ENCODE data around the gene KAT2B. TPM values are rescaled to one million over a fixed set of nuclear protein-coding genes. Genes with fewer than 3 reads are reported as not detected.
"Not testable (repeated sequence)": the region's sequence is repeated elsewhere in the genome, so short reads cannot be mapped to it uniquely, and the experiment has no call there.

The KAT2B gene
- total RNA-seq, 5 donors from 2014 or later (not counting 1 experiment from before 2014, with no cell fraction given), result 49.5 to 98.8 (median 80.8) TPM

DNA sequence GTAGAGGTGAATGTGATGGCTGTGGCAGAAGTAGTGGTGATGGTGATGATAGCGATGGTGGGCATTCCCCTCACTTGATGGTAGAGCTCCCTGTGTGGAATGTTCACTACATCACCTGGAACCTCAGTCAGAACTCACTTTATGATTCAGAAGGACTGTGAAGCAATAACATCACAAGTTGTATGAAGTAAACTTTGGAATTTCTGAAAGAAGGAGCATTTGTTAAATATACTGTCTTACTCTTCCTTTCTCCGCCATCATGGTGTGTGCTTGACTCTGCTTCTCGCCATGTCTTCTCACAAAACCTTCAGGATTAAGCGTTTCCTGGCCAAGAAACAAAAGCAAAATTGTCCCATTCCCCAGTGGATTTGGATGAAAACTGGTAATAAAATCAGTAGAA is 28.1 kb upstream of the KAT2B start, which contains the start of gene PP2D1:
TSS of gene PP2D1 (minus strand) at position 101 of the 400 bp plus-strand sequence. CDS start 192 bp downstream, outside the sequence.
- H3K27ac Mint-ChIP-seq, result no peak within 1 kb of the TSS
- Histone ChIP-seq H3K27ac (ENCODE audit: low read length) (no peak within 1 kb of the TSS), H3K9me3 (no peaks in the 10 kb centered on the region), H3K4me1 (ENCODE audit: control insufficient read depth in 1 of 2, extremely low read depth in 1 of 2, insufficient read depth in 2 of 2, low read length in 2 of 2) (no peaks in the 10 kb centered on the region), H3K27me3 (replicated peaks in 1 of 2; ENCODE audit: control insufficient read depth in 2 of 2, extremely low read depth in 1 of 2, insufficient read depth in 2 of 2, low read length in 1 of 2) (no peaks in the 10 kb centered on the region), H3K4me3 (ENCODE audit: control insufficient read depth in 1 of 2, extremely low read depth in 1 of 2, low read length in 1 of 2) (no peak within 1 kb of the TSS), H3K36me3 (ENCODE audit: control insufficient read depth in 2 of 2, extremely low read depth in 1 of 2, insufficient read depth in 1 of 2, low read length in 1 of 2) (no peaks in the 10 kb centered on the region)
- H3K27me3 Mint-ChIP-seq, result no peaks in the 10 kb centered on the region
- CTCF ChIA-PET, result no interaction called here
- POLR2A ChIA-PET, result no interaction called here
- DNase-seq (no peak), ATAC-seq (replicated peaks in 1 of 4) (no peak)
- no peak within 1 kb of the TSS for H3K4me3 Mint-ChIP-seq
- no peaks in the 10 kb centered on the region for H3K9me3 Mint-ChIP-seq
- no peaks in the 10 kb centered on the region for H3K4me1 Mint-ChIP-seq
- no peaks in the 10 kb centered on the region for H3K36me3 Mint-ChIP-seq
- 83% methylated on average over 1 of the region's 4 CpGs for WGBS (ENCODE audit: insufficient coverage)

DNA sequence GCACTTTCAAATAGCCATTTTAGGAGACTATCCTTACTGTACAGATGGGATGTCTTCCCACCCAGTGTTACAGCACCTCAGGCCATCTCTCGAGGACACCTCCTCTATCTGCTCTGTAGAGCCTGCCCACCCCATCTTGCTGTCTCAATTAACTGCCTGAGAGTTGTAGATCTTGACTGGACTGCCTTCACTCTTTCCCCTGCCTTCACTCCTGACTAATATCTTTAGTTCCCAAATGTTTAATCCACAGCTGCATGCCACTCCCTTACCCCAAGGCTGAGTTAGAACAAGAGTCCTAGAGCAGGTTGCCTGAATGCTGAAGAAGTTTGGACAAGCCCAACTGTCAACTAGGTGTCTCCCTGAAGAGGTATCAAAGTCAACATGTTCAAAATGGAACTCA is 26.9 kb upstream of the KAT2B start:
- DNase-seq, result no peak
- ChIA-PET POLR2A (no interaction called here), CTCF (no interaction called here)
- no peak overlapping the region for H3K4me3 Mint-ChIP-seq
- no peaks in the 10 kb centered on the region for H3K36me3 Mint-ChIP-seq
- Histone ChIP-seq H3K27me3 (replicated peaks in 1 of 2; ENCODE audit: control insufficient read depth in 2 of 2, extremely low read depth in 1 of 2, insufficient read depth in 2 of 2, low read length in 1 of 2) (no peaks in the 10 kb centered on the region), H3K36me3 (ENCODE audit: control insufficient read depth in 2 of 2, extremely low read depth in 1 of 2, insufficient read depth in 1 of 2, low read length in 1 of 2) (no peaks in the 10 kb centered on the region), H3K4me3 (ENCODE audit: control insufficient read depth in 1 of 2, extremely low read depth in 1 of 2, low read length in 1 of 2) (no peak overlapping the region), H3K9me3 (no peaks in the 10 kb centered on the region), H3K4me1 (ENCODE audit: control insufficient read depth in 1 of 2, extremely low read depth in 1 of 2, insufficient read depth in 2 of 2, low read length in 2 of 2) (no peaks in the 10 kb centered on the region), H3K27ac (ENCODE audit: low read length) (no peak overlapping the region)
- H3K4me1 Mint-ChIP-seq, result no peaks in the 10 kb centered on the region
- H3K27me3 Mint-ChIP-seq, result no peaks in the 10 kb centered on the region
- H3K27ac Mint-ChIP-seq, result no peak overlapping the region
- no peaks in the 10 kb centered on the region for H3K9me3 Mint-ChIP-seq
- 100% methylated on average over 1 of the region's 1 CpG for WGBS (ENCODE audit: insufficient coverage)
- ATAC-seq (replicated peaks in 1 of 4), result no peak

DNA sequence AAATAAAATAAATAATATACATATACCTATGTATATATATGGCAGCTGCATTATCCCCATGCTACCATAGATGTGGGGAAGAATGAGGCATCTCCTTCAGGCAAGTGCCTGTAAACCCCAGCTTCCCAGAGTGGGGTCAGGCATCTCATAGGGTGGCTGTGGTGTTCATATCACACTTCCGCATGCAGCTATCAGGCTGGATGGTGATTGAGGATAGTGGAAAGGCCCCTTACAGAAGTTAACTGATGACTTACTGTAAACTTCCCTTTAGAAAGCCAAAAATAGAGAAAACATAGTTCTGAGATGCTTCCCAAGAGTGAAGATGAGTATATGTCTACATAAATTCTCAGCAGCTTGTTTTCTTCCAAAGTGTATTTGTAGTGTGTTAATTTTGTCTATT is 24.7 kb upstream of the KAT2B start:
- no peak for DNase-seq
- ChIA-PET CTCF (interaction anchor here in 1 of 2 donors (0.6 kb wide), 1 partner anchor 16 kb away, joined by 3 read pairs; no protein-coding TSS in a partner anchor), POLR2A (no interaction called here)
- H3K27ac ChIP-seq (ENCODE audit: low read length), result no peak overlapping the region
- no peaks in the 10 kb centered on the region for H3K36me3 Mint-ChIP-seq
- no peak overlapping the region for H3K4me3 Mint-ChIP-seq
- no peaks in the 10 kb centered on the region for H3K27me3 ChIP-seq (replicated peaks in 1 of 2; ENCODE audit: control insufficient read depth in 2 of 2, extremely low read depth in 1 of 2, insufficient read depth in 2 of 2, low read length in 1 of 2)
- no peak overlapping the region for H3K4me3 ChIP-seq (ENCODE audit: control insufficient read depth in 1 of 2, extremely low read depth in 1 of 2, low read length in 1 of 2)
- H3K36me3 ChIP-seq (ENCODE audit: control insufficient read depth in 2 of 2, extremely low read depth in 1 of 2, insufficient read depth in 1 of 2, low read length in 1 of 2), result no peaks in the 10 kb centered on the region
- H3K4me1 ChIP-seq (ENCODE audit: control insufficient read depth in 1 of 2, extremely low read depth in 1 of 2, insufficient read depth in 2 of 2, low read length in 2 of 2), result no peaks in the 10 kb centered on the region
- no peaks in the 10 kb centered on the region for H3K9me3 ChIP-seq
- no peaks in the 10 kb centered on the region for H3K4me1 Mint-ChIP-seq
- no peak for ATAC-seq (replicated peaks in 1 of 4)
- H3K27me3 Mint-ChIP-seq, result no peaks in the 10 kb centered on the region
- no peak overlapping the region for H3K27ac Mint-ChIP-seq
- WGBS (ENCODE audit: insufficient coverage), result no CpG with 5 or more reads among the region's 1 CpG
- H3K9me3 Mint-ChIP-seq, result no peaks in the 10 kb centered on the region

DNA sequence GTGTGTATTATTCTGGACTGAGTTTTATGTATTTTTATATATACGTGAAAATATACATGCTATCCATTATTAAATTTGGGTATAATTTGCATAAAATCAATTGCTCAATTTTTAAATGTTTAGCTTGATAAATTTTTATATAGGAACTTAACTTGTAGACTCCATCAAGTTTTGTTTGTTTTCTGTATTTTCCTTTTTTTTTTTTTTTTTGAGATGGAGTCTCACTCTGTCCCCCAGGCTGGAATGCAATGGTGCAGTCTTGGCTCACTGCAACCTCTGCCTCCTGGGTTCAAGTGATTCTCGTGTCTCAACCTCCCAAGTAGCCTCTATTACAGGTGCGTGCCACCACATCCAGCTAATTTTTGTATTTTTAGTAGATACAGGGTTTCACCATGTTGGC is 24.2 kb upstream of the KAT2B start:
- H3K4me1 Mint-ChIP-seq; H3K9me3 ChIP-seq; H3K27ac ChIP-seq (ENCODE audit: low read length); H3K36me3 ChIP-seq (ENCODE audit: control insufficient read depth in 2 of 2, extremely low read depth in 1 of 2, insufficient read depth in 1 of 2, low read length in 1 of 2); H3K27me3 Mint-ChIP-seq; H3K9me3 Mint-ChIP-seq; H3K4me3 ChIP-seq (ENCODE audit: control insufficient read depth in 1 of 2, extremely low read depth in 1 of 2, low read length in 1 of 2); H3K27ac Mint-ChIP-seq; H3K4me3 Mint-ChIP-seq; H3K4me1 ChIP-seq (ENCODE audit: control insufficient read depth in 1 of 2, extremely low read depth in 1 of 2, insufficient read depth in 2 of 2, low read length in 2 of 2); DNase-seq; H3K36me3 Mint-ChIP-seq; ATAC-seq (replicated peaks in 1 of 4); POLR2A ChIA-PET; H3K27me3 ChIP-seq (replicated peaks in 1 of 2; ENCODE audit: control insufficient read depth in 2 of 2, extremely low read depth in 1 of 2, insufficient read depth in 2 of 2, low read length in 1 of 2): not testable (repeated sequence)
- no CpG with 5 or more reads among the region's 3 CpGs for WGBS (ENCODE audit: insufficient coverage)
- CTCF ChIA-PET, result interaction anchor here in 1 of 2 donors (0.6 kb wide), 1 partner anchor 16 kb away, joined by 3 read pairs; no protein-coding TSS in a partner anchor

DNA sequence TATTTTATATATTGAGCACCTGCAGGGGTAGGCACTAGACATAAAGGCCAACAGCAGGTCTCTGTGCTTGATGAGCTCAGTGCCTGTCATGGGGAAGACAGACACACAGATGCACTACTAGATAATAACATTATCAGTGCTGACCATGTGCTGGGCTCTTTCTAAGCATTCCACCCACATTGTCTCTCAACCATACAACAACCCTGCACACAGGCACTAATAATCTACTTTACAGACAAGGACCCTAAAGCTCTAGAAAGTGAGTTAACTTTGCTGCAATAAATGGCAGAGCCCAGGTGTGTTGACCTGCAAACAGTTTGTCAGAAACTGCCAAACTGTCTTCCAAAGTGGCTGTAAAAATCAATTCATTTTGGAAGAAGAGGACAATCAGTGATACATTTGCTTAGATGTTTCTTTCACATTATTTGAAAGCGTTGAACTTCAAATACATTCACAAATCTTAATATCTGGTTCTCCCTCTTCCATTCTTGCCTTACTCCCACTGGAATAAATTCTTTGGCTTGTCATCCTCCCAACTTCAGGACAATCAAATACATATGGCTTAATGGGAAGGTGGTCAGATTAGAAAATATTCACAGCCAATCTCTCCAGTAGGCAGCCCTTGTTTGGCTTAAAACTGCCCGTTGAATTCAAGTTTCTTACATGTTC is 17.2 kb upstream of the KAT2B start:
- no peak overlapping the region for H3K4me3 ChIP-seq (ENCODE audit: control insufficient read depth in 1 of 2, extremely low read depth in 1 of 2, low read length in 1 of 2)
- no peaks in the 10 kb centered on the region for H3K9me3 Mint-ChIP-seq
- no peaks in the 10 kb centered on the region for H3K4me1 ChIP-seq (ENCODE audit: control insufficient read depth in 1 of 2, extremely low read depth in 1 of 2, insufficient read depth in 2 of 2, low read length in 2 of 2)
- no peaks in the 10 kb centered on the region for H3K36me3 ChIP-seq (ENCODE audit: control insufficient read depth in 2 of 2, extremely low read depth in 1 of 2, insufficient read depth in 1 of 2, low read length in 1 of 2)
- no peaks in the 10 kb centered on the region for H3K27me3 Mint-ChIP-seq
- CTCF ChIA-PET, result interaction anchor here in 1 of 2 donors (0.6 kb wide), 1 partner anchor 19 kb away, joined by 4 read pairs; no protein-coding TSS in a partner anchor
- no peaks in the 10 kb centered on the region for H3K27me3 ChIP-seq (replicated peaks in 1 of 2; ENCODE audit: control insufficient read depth in 2 of 2, extremely low read depth in 1 of 2, insufficient read depth in 2 of 2, low read length in 1 of 2)
- ATAC-seq (replicated peaks in 1 of 4), result no peak
- H3K4me3 Mint-ChIP-seq, result no peak overlapping the region
- no CpG with 5 or more reads among the region's 2 CpGs for WGBS (ENCODE audit: insufficient coverage)
- DNase-seq, result no peak
- POLR2A ChIA-PET, result no interaction called here
- no peaks in the 10 kb centered on the region for H3K36me3 Mint-ChIP-seq
- H3K27ac ChIP-seq (ENCODE audit: low read length), result no peak overlapping the region
- no peak overlapping the region for H3K27ac Mint-ChIP-seq
- peaks cover 10 to 11% (median 11%) of the 10 kb centered on the region in 3 donors for H3K4me1 Mint-ChIP-seq
- H3K9me3 ChIP-seq, result no peaks in the 10 kb centered on the region

DNA sequence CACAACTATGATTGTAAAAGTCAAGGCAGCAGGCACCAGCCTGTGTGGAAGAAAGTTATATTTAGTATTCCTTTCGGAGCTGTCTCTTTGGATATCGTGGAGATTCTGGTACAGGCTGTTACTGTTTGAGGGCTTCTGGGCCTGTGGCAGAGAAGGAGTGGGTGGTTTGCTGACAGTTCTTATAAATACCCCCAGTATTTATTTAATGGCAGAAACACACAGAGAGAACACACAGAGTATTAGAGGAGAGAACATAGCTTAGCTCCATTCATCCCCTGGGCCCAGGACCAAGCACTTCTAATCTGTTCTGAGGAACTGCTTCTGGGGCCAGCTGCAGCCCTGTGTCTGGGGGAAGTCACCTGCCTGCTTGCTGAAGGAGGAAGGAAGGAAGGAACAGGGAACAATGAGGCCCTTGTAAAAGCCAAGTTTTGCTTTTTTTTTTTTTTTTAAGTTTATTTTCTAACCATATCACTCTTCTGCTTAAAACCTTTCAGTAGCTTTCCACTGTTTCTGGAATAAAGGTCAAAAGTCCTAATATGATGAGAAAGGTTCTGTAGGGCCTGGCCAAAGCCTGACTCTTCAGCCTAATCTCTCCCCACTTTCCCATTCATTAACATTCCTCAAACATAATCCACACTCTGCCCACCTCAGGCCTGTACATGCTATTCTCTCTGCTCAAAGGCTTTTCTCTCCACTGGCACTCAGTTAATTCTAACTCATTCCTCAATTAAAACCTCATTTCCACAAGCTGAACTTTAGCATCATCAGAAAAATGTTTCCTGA is 16.4 kb upstream of the KAT2B start:
- H3K27me3 Mint-ChIP-seq, result no peaks in the 10 kb centered on the region
- ChIA-PET CTCF (interaction anchor here in 1 of 2 donors (0.6 to 0.7 kb wide), 2 partner anchors 18 to 69 kb away, joined by 4 read pairs; no protein-coding TSS in a partner anchor), POLR2A (no interaction called here)

More for the DNA sequence above, 16.4 kb upstream of the KAT2B start:
- no peaks in the 10 kb centered on the region for H3K9me3 Mint-ChIP-seq
- H3K9me3 ChIP-seq, result no peaks in the 10 kb centered on the region
- no peak overlapping the region for H3K27ac ChIP-seq (ENCODE audit: low read length)
- no peak overlapping the region for H3K4me3 Mint-ChIP-seq
- no peaks in the 10 kb centered on the region for H3K36me3 Mint-ChIP-seq
- H3K36me3 ChIP-seq (ENCODE audit: control insufficient read depth in 2 of 2, extremely low read depth in 1 of 2, insufficient read depth in 1 of 2, low read length in 1 of 2), result no peaks in the 10 kb centered on the region
- DNase-seq, result no peak
- H3K4me1 Mint-ChIP-seq, result peaks cover 10 to 11% (median 11%) of the 10 kb centered on the region in 3 donors
- WGBS (ENCODE audit: insufficient coverage), result no CpG with 5 or more reads among the region's 2 CpGs
- no peaks in the 10 kb centered on the region for H3K4me1 ChIP-seq (ENCODE audit: control insufficient read depth in 1 of 2, extremely low read depth in 1 of 2, insufficient read depth in 2 of 2, low read length in 2 of 2)
- no peaks in the 10 kb centered on the region for H3K27me3 ChIP-seq (replicated peaks in 1 of 2; ENCODE audit: control insufficient read depth in 2 of 2, extremely low read depth in 1 of 2, insufficient read depth in 2 of 2, low read length in 1 of 2)
- H3K4me3 ChIP-seq (ENCODE audit: control insufficient read depth in 1 of 2, extremely low read depth in 1 of 2, low read length in 1 of 2), result no peak overlapping the region
- H3K27ac Mint-ChIP-seq, result peak overlapping the region in 1 of 2 donors; percentile 41
- ATAC-seq (replicated peaks in 1 of 4), result no peak

Measured in T-cell (primary cell).